HTERT RPE-1 (cell line): ENCODE data around the gene LRAT.

Experiments used
- in situ Hi-C: fragments of 300-500 bp; cut with MboI; formaldehyde crosslinking; loops from 4 replicates; pipeline ENCODE4 v1.14.3; 2020; ENCODE audit warnings: low sequenced_read_pairs

The LRAT gene

DNA sequence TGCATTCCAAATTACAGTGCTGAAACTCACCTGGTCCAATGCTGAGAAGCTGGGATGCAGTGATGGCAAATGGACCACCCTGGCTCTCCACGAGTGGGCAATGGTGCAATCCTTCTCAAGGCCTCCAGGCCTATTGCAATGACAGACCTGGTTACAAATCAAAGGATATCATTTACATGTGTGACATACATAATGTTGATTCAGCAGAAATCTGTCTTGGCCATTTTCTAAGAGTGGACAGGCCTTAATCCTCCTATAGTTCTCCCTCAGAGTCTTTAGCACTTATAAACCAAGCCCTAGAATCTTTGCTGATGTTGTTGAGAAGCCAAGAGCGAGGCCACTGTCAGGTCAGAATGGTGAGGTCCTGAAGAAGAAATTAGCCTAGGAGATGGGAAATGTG lies 17.1 kb downstream of the LRAT start:
- in situ Hi-C loops: no loop called here

DNA sequence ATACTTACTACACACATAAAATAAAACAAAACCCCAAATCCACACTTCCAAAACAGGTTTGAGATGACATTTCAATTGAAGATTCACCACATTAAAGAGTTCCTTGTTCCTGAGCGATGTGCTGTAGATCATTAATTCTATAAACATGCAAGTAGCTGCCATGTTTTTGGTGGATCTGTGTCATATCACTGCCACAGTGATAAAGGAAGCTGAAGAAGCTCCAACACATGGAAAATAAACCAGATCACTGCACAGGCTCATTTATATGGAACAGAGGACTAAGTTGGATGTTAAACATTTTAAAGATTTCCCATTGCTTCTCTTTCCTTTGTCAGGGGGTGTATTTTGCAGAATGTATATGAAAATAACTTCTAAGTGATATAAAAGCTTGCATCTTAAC lies 34.5 kb downstream of the LRAT start:
- in situ Hi-C loops: no loop called here

GRCh38 chr4:154779362-154779947 lies 35.7 kb downstream of the LRAT start:
- in situ Hi-C loops: no loop called here

- in situ Hi-C loops: no loop called here
Observed at GRCh38 chr4:154781126-154781982, 37.6 kb downstream of the LRAT start, which contains the start of gene RBM46. Gene RBM46, plus strand, starts transcription at chr4:154781272. Its CDS starts 15,481 bp downstream, at chr4:154796753.

DNA sequence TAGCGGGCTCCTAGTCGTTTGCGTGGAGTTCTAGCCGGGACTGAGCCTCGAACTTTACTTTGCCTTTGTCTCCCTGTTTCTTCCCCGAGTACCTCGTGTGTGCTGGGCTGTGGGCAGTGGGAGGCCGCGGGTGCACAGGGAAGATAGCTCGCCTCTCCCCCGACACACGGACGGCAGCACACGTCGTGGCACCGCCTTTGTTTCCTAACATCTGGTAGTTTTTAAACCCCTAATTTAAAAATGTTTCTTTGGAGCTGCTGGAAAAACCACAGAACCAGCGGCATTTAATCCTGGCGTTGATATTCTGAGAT lies 38.1 kb downstream of the LRAT start:
- in situ Hi-C loops: no loop called here
